ENCODE data around the gene VSIG2.

Gene VSIG2

DNA sequence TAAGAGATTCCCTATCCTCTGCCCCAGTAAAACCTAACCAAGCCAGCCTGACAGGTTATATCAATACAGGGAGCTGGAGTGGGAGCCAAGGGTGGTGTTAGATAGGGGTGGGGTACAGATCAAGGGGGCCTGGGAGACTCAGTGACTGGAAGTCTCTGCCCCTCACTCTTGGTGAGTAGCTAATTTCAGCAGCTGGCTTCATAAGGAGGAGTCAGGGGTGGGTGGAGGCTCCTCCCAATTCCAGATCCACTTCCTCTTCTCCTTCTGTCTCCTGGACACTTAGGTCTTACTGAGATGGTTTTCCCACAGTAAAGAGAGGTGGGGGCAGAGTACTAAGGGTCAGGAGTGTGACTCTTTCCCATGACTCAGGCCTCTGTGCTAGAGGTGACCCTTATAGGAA, 1.1 kb upstream of the VSIG2 start:
- H3K4me3 ChIP-seq (ENCODE audit: low read depth, low read length), result no peak overlapping the region
- H3K27ac ChIP-seq, result no peak overlapping the region
- H3K27me3 ChIP-seq (ENCODE audit: insufficient read depth, low read depth, severe bottlenecking), result no peaks in the 10 kb centered on the region
- DNase-seq, result no peak
- TF ChIP-seq, protein P1, sequence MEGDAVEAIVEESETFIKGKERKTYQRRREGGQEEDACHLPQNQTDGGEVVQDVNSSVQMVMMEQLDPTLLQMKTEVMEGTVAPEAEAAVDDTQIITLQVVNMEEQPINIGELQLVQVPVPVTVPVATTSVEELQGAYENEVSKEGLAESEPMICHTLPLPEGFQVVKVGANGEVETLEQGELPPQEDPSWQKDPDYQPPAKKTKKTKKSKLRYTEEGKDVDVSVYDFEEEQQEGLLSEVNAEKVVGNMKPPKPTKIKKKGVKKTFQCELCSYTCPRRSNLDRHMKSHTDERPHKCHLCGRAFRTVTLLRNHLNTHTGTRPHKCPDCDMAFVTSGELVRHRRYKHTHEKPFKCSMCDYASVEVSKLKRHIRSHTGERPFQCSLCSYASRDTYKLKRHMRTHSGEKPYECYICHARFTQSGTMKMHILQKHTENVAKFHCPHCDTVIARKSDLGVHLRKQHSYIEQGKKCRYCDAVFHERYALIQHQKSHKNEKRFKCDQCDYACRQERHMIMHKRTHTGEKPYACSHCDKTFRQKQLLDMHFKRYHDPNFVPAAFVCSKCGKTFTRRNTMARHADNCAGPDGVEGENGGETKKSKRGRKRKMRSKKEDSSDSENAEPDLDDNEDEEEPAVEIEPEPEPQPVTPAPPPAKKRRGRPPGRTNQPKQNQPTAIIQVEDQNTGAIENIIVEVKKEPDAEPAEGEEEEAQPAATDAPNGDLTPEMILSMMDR (IDR thresholded peaks at IDR 0.05; ENCODE audit: low read depth, low read length), result no peak
- H3K9me3 ChIP-seq (ENCODE audit: severe bottlenecking), result no peaks in the 10 kb centered on the region
- no peaks in the 10 kb centered on the region for H3K36me3 ChIP-seq

DNA sequence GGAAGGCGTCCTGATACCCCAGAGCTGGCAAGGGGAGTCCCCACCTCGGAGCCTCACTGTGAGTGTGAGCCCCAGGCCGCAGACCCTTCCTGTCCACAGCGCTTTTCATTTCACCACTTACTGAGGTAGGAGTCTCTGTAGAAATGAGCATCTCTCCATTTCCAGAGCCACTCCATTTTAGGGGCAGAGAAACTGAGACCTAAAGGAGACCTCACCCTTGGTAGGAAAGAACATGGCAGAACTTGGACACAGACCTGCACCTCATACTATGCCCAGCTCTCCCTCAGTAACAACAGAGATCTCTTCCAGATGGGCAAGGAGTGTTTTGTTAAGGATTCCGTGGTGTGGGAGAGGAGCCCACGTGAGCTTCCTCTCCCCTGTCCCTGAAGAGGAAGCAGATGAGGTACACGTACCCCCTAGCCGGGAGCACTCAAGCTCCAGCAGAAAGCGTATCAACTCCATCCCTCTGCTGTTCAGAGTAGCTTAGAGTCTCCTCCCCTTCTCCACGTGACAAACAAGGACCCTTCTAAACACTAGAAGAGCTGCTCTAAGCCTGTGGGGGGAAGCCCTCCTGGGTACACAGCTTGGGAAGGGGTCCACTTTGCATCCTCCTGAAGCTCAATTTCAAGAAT, 532 bp upstream of the VSIG2 start:
- no peaks in the 10 kb centered on the region for H3K9me3 ChIP-seq (ENCODE audit: severe bottlenecking)
- no peak overlapping the region for H3K27ac ChIP-seq
- no peaks in the 10 kb centered on the region for H3K27me3 ChIP-seq (ENCODE audit: insufficient read depth, low read depth, severe bottlenecking)
- no peak for DNase-seq
- no peaks in the 10 kb centered on the region for H3K36me3 ChIP-seq
- TF ChIP-seq, protein P1 (IDR thresholded peaks at IDR 0.05; ENCODE audit: low read depth, low read length), result no peak
- H3K4me3 ChIP-seq (ENCODE audit: low read depth, low read length), result no peak overlapping the region

DNA sequence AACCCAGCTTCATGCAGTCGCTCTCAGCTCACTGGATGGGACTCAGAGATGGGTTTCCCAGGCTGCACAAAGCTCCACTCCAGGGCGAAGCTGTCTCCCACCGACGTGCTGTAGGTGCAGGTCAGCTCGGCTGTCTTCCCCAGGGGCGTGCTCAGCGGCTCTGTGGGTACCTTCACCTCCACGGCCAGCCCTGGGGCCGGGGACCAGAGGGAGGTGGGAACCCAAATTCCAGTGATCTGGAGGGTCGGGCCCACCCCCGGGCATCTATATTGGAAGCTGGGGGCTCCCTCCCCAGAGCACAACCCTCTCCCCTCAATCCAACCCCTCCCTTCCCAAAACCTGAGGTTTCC, 689 bp downstream of the VSIG2 start:
- H3K4me3 ChIP-seq (ENCODE audit: low read depth, low read length), result no peak overlapping the region
- no peak overlapping the region for H3K27ac ChIP-seq
- H3K27me3 ChIP-seq (ENCODE audit: insufficient read depth, low read depth, severe bottlenecking), result no peaks in the 10 kb centered on the region
- TF ChIP-seq, protein P1 (IDR thresholded peaks at IDR 0.05; ENCODE audit: low read depth, low read length), result no peak
- no peaks in the 10 kb centered on the region for H3K36me3 ChIP-seq
- H3K9me3 ChIP-seq (ENCODE audit: severe bottlenecking), result no peaks in the 10 kb centered on the region
- no peak for DNase-seq

DNA sequence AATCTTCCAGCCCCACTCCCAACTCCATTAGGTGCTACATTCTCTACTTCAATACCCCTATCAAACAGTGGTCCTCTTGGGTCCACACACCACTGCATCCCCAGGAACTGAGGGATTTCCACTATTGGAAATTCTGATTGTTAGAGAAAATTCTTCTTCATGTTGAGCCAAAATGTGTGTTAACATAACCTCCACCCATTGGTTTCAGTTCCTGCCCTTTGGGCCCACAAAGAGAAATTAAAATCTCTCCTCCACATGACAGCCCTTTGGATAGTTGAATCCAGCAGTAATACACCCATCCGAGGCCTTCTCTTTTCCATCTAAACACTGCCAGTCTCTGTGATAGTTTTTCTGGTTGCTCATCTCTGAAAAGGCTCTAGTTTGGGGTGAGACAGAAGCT, 2.1 kb downstream of the VSIG2 start:
- Histone ChIP-seq H3K9me3 (ENCODE audit: severe bottlenecking) (no peaks in the 10 kb centered on the region), H3K4me3 (ENCODE audit: low read depth, low read length) (no peak overlapping the region)

DNA sequence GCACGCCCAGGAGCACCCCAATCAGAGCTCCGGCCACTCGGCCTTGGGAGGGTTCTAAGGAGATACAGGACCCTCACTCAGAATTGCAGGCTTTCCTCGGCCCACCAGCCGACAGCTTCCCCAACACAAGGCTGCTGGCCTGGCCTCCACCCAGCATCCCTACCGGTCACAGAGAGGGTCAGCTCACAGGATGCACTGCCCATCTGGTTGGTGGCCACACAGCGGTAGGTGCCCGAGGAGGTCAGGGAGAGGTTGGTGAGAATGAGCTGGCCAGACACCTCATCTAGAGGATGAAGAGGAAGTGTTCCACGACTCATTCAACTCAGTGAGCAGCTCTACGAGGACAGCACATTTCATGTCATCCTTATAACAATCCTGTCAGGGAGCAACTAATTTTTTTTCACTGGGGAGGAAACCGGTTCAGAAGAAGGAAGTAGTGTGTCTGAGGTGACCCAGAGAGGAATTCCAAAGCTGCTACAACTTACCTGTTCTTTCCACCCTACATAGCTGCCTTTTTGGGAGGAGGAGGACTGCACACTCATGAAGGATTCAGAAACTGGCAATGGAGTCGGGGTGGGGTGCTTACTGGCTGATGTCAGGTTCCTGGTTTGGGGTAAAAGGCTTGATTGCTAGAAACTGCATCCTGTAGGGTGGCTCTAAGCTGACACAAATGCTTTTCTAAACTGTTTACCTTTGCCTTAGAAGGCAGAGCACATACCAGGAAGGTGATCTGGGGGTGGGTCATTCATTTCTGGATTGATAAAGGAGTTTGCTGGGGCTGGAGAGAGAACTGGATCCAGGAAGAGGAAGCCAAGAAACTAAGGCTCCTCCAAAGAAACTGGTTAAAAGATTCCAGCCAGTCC, 3.3 kb downstream of the VSIG2 start:
- Histone ChIP-seq H3K36me3 (no peaks in the 10 kb centered on the region), H3K4me3 (ENCODE audit: low read depth, low read length) (no peak overlapping the region), H3K27me3 (ENCODE audit: insufficient read depth, low read depth, severe bottlenecking) (no peaks in the 10 kb centered on the region), H3K27ac (no peak overlapping the region), H3K9me3 (ENCODE audit: severe bottlenecking) (no peaks in the 10 kb centered on the region)
- TF ChIP-seq, protein P1 (IDR thresholded peaks at IDR 0.05; ENCODE audit: low read depth, low read length), result no peak
- no peak for DNase-seq

More for the DNA sequence above, 2.1 kb downstream of the VSIG2 start:
- Histone ChIP-seq H3K27me3 (ENCODE audit: insufficient read depth, low read depth, severe bottlenecking) (no peaks in the 10 kb centered on the region), H3K27ac (no peak overlapping the region), H3K36me3 (no peaks in the 10 kb centered on the region)
- TF ChIP-seq, protein P1 (IDR thresholded peaks at IDR 0.05; ENCODE audit: low read depth, low read length), result no peak
- no peak for DNase-seq
